ENCODE data around the gene C11orf68. TPM values are rescaled to one million over a fixed set of nuclear protein-coding genes. Genes with fewer than 3 reads are reported as not detected.

Gene C11orf68
- total and polyA plus RNA-seq, 9 of the 15 experiments (the other 6 are each of a cell fraction or from before 2014, with no cell fraction given), result 3.6 to 35.9 (median 12.8) TPM

- TF ChIP-seq SREBF1 (IDR thresholded peaks at IDR 0.05; ENCODE audit: borderline replicate concordance, low read depth, low read length) (no peak), KHSRP (IDR thresholded peaks at IDR 0.05) (no peak), MTA1 (IDR thresholded peaks at IDR 0.05; ENCODE audit: borderline replicate concordance) (no peak), ZBTB17 (CRISPR knock-in tag; IDR thresholded peaks at IDR 0.05) (no peak), BACH1 (tag; IDR thresholded peaks at IDR 0.05) (no peak), ZNF717 (CRISPR knock-in tag; IDR thresholded peaks at IDR 0.05) (no peak), ZEB2 (IDR thresholded peaks at IDR 0.05) (no peak), FOXK1 (CRISPR knock-in tag; IDR thresholded peaks at IDR 0.05; ENCODE audit: borderline replicate concordance) (0 out of 2 replicates have a peak, but pooled peaks have one; percentile 44), ZNF518B (CRISPR knock-in tag; IDR thresholded peaks at IDR 0.05) (no peak), ZNF445 (CRISPR knock-in tag; IDR thresholded peaks at IDR 0.05; ENCODE audit: low read depth) (no peak), ZBTB5 (IDR thresholded peaks at IDR 0.05) (no peak), NR0B1 (IDR thresholded peaks at IDR 0.05; ENCODE audit: partially characterized antibody) (no peak), DEAF1 (CRISPR knock-in tag; IDR thresholded peaks at IDR 0.05) (no peak), ZNF3 (CRISPR knock-in tag; IDR thresholded peaks at IDR 0.05) (no peak), ZNF121 (CRISPR knock-in tag; conservative IDR thresholded peaks at IDR 0.05) (no peak; the same call in 1 of the 2 replicates), SIN3B (IDR thresholded peaks at IDR 0.05; ENCODE audit: low read depth) (peak; percentile 36; the same call in 1 of the 2 replicates), LARP7 (IDR thresholded peaks at IDR 0.05) (no peak), TAF15 (IDR thresholded peaks at IDR 0.05; ENCODE audit: low read depth, low read length) (no peak), PCBP1 (IDR thresholded peaks at IDR 0.05; ENCODE audit: low read depth, low read length, poor library complexity, severe bottlenecking) (peak; percentile 28), ZNF707 (CRISPR knock-in tag; conservative IDR thresholded peaks at IDR 0.05) (no peak)
Observed at GRCh38 chr11:65918211-65919140, at the start of gene C11orf68 (continued).
